NCI-H446 (cell line): ENCODE data around the gene SRPRA.

ENCODE experiments used
- DNase-seq, 2 experiments: peaks; one replicate each; lab custom pipeline; 2025; lab: John Stamatoyannopoulos, UW

Gene SRPRA

DNA sequence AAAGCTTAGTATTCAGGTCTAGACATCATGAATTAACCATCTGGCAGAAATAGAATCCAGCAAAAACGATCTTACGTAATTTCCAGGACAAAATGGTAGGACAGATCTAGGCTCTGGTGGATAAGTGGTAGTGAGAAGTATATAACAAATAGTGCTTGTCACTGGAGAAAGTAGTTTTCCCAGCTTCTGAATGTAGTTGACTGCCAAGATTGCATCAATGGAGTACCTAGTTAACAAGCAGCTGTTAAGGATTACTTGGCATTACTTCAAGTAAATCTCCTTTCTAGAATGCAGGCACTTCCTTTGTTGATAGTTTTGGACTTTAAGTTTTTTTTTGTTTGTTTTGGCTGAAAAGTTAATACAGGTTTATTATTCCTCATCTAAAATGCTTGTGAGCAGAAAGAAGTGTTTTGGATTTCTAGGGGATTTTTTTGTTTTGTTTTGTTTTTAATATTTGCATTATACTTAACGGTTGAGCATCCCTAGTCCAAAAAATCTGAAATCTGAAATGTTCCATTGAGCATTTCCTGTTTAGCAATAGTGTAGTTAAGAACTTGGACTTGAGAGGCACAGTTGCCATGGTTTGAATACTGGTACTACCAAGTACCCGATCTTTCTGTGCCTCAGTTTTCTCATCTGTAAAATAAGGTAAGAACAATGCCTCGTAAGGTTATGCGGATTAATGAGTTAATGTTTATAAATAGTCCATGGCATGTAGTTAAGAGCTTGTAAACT, 36.8 kb downstream of the SRPRA start:
- peak in 1 of 2 experiments; percentile 55 for DNase-seq

DNA sequence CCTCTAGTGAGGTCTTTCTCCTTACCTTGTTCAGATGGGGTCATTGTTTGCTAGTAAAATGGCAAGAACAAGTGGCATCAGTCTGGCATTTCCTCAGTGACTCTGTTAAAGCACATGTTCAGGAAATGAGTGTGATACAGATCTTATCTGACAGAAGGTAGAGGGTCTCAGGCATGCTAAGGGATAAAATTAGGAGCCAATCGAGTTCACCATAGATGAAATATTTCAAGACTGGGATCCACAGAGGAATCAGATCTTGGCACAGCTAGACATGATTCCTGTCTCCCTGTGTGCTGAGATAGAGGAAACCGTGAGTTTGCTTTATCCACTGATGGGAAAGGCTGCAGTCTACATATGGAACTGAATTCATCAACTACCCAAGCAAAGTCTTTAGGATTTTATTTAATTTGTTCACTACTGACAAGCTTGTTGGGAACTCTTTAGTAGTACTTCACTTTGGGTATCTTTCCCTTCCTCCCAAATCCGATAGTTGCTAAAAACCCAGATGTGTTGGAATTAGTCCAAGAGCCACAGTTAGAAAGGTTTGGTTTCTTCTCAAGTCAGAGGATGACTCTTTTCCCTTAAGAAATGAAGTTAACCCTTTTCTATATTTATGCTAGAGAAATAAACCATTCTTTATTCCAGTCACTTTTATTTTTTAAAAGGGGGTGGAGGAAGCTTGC, 38.7 kb downstream of the SRPRA start:
- no peak for DNase-seq

DNA sequence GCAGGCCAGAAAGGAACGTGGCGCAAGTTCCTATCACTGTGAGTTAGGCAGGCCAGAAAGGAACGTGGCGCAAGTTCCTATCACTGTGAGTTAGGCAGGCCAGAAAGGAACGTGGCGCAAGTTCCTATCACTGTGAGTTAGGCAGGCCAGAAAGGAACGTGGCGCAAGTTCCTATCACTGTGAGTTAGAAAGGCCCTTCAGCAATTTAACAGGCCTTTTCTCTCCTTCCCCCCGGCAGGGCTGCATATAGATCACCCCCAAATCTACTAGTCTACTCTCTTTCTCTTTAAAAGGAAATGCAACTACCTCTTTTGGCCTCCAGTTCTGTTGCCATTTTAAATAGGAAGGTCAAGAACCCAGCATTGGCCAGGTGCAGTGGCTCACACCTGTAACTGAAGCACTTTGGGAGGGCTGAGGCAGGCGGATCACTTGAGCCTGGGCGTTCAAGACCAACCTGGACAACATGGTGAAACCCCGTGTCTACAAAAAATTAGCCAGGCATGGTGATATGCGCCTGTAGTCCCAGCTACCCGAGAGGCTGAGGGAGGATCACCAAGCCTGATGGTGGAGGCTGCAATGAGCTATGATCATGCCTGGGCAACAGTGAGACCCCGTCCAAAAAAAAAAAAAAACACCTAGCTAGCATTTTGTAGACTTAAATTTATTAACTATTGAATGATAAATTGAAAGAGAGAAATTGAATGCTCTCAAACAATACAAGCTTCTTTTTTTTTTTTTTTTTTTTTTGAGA, 42.2 kb downstream of the SRPRA start:
- no peak for DNase-seq

DNA sequence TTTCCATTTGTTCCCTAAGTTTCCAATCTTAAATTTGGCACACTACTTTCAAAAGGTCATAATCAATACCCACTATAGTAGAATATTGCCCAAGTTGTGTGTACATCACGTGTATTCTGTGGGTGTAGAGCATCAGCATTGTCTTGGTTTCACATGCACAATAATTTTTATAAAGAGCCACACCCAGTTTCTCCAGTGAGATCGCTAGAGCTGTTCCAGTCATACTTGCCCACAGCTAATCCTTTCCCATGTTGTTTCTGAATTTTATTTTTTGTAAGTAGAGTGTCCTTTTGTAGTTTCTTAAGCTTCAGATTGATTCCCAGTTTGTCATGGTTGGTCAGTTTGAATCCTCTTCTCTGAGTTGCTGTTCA, 43.4 kb downstream of the SRPRA start:
- no peak for DNase-seq

DNA sequence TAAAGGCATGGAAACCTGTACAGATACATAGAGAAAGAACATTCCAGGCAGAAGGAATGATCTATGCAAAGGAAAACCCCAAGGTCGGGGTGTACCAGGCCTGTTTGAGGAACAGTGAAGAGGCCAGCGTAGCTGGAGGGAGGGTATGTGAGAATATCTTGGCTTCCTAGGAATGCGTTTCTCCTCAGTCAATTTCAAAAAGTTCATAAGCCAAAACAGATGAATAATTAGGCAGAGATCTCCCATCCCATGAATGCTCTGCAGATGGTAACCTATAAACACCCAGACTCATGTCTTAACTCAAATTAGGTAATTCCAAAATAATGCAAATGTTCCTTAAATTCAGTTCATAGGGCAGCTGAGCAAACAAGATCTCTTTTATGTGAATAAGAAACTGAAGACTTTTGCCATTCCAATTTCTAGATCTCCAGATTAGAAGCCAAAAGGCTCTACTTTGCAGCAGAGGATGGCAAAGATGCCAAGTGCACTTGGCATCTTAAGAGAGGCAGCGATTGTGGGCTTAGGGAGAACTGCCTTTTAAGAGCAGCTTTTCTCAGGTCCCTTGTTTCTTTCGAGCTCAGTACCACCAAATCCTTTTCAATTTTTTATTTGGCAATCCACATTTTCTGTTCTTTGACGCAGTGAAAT, 43.9 kb downstream of the SRPRA start:
- DNase-seq, result peak in 1 of 2 experiments; percentile 1

DNA sequence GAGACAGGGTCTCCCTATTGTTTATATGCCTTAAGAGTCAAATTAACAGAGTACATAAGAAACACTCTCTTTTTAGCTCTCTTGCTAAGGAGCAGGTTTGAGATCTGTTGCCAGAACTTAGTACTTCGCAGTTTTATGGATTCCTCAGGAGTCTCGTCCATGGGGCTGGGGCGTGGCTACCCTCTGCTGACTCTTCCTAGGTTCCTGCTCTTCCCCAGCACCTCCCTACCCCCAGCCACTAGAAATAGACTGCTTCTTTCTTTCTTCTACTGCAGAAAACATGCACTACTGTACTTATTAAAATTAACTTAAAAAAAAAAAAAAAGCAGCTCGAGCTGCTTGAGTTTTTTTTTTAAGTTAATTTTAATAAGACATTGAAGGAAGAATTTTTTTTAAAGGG, 49.1 kb downstream of the SRPRA start:
- DNase-seq, result no peak

DNA sequence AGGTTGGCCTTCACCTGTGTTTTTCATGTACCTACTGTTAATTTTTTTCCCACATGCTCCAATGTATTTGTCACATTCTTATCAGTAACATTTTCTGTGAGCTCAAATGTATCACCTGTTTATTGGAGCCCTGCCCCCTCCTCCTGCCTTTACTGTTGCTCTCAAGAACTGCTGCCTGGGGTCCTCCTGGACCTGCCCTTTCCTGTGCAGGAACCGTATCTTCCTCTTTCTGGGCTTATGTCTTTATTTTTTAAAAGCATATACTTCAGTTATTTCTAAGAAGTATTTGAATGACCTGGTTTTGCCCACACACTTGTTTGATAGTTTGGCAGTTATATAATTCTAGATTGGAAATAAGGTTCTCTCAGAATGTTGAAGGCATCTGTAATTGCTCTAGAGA, 51.2 kb downstream of the SRPRA start:
- DNase-seq, result no peak

DNA sequence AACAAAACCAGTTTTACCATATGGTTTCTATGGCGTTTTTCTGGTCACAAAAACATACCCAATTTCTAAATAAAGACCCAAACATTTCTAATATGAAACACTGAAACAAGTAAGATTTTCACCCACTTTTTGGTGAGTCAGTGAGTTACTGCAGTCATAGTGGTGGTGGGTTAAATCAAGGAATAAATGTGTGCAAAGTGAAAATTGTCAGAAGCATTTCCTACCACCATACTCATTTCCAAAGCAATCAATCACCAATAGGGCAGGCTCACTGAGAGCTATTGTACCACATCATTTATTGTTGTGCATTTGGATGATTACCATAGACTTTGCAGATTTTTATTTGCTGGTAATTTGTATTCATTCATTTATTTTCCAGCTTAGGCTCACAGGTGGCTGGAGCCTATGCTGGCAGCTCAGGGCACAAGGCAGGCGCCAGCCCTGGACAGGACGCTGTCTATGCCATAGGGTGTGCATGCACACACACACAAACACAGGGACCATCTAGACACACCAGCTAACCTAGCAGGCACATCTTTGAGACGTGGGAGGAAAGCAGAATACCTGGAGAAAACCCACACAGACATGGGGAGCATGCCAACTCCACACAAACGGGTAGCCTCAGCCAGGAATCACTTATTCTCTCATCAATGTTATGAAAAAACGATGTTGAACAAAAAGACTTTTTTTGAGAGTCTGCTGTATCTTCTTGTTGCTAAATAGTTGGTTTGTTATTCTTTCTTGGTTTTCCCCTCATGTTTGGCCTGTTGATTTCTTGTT, 52.0 kb downstream of the SRPRA start:
- DNase-seq, result no peak

DNA sequence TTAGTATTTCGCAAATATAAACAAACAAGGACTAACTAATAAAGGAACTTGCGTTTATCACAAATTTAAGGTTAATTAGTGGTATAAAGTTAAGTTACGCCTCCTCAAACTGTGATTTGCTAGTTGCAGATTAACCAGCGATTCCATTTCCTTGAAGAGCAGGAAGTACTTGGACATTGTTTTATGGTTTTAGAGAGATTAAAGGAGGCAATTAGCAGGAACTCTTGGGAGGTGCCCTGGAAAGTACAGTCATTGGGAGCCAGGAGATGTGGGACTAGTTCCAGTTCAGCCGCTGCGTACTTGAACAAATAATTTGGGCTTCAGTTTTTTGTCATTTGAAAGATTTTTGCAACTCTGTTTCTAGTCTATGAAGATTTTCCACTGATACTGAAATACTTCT, 53.9 kb downstream of the SRPRA start:
- no peak for DNase-seq

DNA sequence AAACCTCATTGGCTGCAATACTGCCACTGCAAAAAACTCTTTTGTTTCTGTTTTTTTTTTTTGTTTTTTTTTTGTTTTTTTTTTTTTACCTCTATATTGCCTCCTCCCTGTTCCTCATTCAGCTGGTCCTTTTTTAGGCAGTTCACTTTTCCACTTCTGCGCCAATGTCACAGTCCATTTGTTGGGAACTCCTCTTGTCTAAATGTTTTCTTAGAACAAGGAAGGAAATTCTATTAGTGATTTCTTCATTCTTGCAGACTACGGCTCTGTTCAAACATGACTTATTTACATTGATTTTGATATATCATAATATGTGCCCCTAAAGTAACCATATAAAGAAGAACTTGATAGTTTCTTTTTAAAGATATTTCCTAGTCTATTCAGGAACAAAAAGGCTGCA, 54.3 kb downstream of the SRPRA start:
- DNase-seq, result no peak
